ENCODE data around the gene CALCA.
A peak's percentile ranks its signal among the peaks of the same experiment; 100 is the strongest.

The CALCA gene

GRCh38 chr11:14973621-14974514, 1.7 kb upstream of the CALCA start:
- Histone ChIP-seq H3K27me3 (ENCODE audit: insufficient read depth, low read length) (peaks cover 98% of the 10 kb centered on the region), H3K4me3 (ENCODE audit: low read length) (peak overlapping the region; percentile 65), H3K27ac (ENCODE audit: low read length) (no peak overlapping the region), H3K4me1 (ENCODE audit: insufficient read depth, low read length) (peaks cover 8% of the 10 kb centered on the region), H3K9ac (ENCODE audit: low read depth, low read length) (no peak overlapping the region), H3K9me3 (ENCODE audit: insufficient read depth, low read depth, low read length) (no peaks in the 10 kb centered on the region; the same call in 1 of the 2 replicates), H3K36me3 (ENCODE audit: insufficient read depth, low read depth, low read length) (no peaks in the 10 kb centered on the region)

GRCh38 chr11:14972581-14973495, 687 bp upstream of the CALCA start:
- no peaks in the 10 kb centered on the region; the same call in 1 of the 2 replicates for H3K9me3 ChIP-seq (ENCODE audit: insufficient read depth, low read depth, low read length)
- no peak overlapping the region for H3K9ac ChIP-seq (ENCODE audit: low read depth, low read length)
- H3K4me3 ChIP-seq (ENCODE audit: low read length), result peak overlapping the region; percentile 71; the same call in 1 of the 2 replicates
- no peaks in the 10 kb centered on the region for H3K36me3 ChIP-seq (ENCODE audit: insufficient read depth, low read depth, low read length)
- peaks cover 6% of the 10 kb centered on the region for H3K4me1 ChIP-seq (ENCODE audit: insufficient read depth, low read length)
- H3K27me3 ChIP-seq (ENCODE audit: insufficient read depth, low read length), result peaks cover 99% of the 10 kb centered on the region
- no peak overlapping the region for H3K27ac ChIP-seq (ENCODE audit: low read length)

- Histone ChIP-seq H3K9me3 (ENCODE audit: insufficient read depth, low read depth, low read length) (no peaks in the 10 kb centered on the region; the same call in 1 of the 2 replicates), H3K27ac (ENCODE audit: low read length) (no peak overlapping the region), H3K27me3 (ENCODE audit: insufficient read depth, low read length) (peaks cover 79% of the 10 kb centered on the region), H3K4me1 (ENCODE audit: insufficient read depth, low read length) (peaks cover 6% of the 10 kb centered on the region), H3K36me3 (ENCODE audit: insufficient read depth, low read depth, low read length) (no peaks in the 10 kb centered on the region), H3K4me3 (ENCODE audit: low read length) (no peak overlapping the region), H3K9ac (ENCODE audit: low read depth, low read length) (no peak overlapping the region)
These were observed 2.2 kb downstream of the CALCA start for GRCh38 chr11:14969901-14970323.

- no peaks in the 10 kb centered on the region; the same call in 1 of the 2 replicates for H3K9me3 ChIP-seq (ENCODE audit: insufficient read depth, low read depth, low read length)
- H3K4me3 ChIP-seq (ENCODE audit: low read length), result no peak overlapping the region
- no peak overlapping the region for H3K27ac ChIP-seq (ENCODE audit: low read length)
- H3K4me1 ChIP-seq (ENCODE audit: insufficient read depth, low read length), result no peaks in the 10 kb centered on the region
- peaks cover 57% of the 10 kb centered on the region for H3K27me3 ChIP-seq (ENCODE audit: insufficient read depth, low read length)
- no peaks in the 10 kb centered on the region for H3K36me3 ChIP-seq (ENCODE audit: insufficient read depth, low read depth, low read length)
- H3K9ac ChIP-seq (ENCODE audit: low read depth, low read length), result no peak overlapping the region
These were observed 4.4 kb downstream of the CALCA start for GRCh38 chr11:14967581-14968243.

- no peak overlapping the region for H3K27ac ChIP-seq (ENCODE audit: low read length)
- H3K27me3 ChIP-seq (ENCODE audit: insufficient read depth, low read length), result no peaks in the 10 kb centered on the region; the same call in 1 of the 2 replicates
- H3K36me3 ChIP-seq (ENCODE audit: insufficient read depth, low read depth, low read length), result no peaks in the 10 kb centered on the region
- no peak overlapping the region for H3K4me3 ChIP-seq (ENCODE audit: low read length)
- H3K4me1 ChIP-seq (ENCODE audit: insufficient read depth, low read length), result no peaks in the 10 kb centered on the region
- no peaks in the 10 kb centered on the region for H3K9me3 ChIP-seq (ENCODE audit: insufficient read depth, low read depth, low read length)
- H3K9ac ChIP-seq (ENCODE audit: low read depth, low read length), result no peak overlapping the region
These were observed 16.0 kb downstream of the CALCA start for GRCh38 chr11:14956111-14956510.

- no peaks in the 10 kb centered on the region for H3K4me1 ChIP-seq (ENCODE audit: insufficient read depth, low read length)
- H3K27me3 ChIP-seq (ENCODE audit: insufficient read depth, low read length), result no peaks in the 10 kb centered on the region; the same call in 1 of the 2 replicates
- no peak overlapping the region for H3K9ac ChIP-seq (ENCODE audit: low read depth, low read length)
- no peaks in the 10 kb centered on the region for H3K36me3 ChIP-seq (ENCODE audit: insufficient read depth, low read depth, low read length)
- no peaks in the 10 kb centered on the region for H3K9me3 ChIP-seq (ENCODE audit: insufficient read depth, low read depth, low read length)
- H3K27ac ChIP-seq (ENCODE audit: low read length), result no peak overlapping the region
- H3K4me3 ChIP-seq (ENCODE audit: low read length), result no peak overlapping the region
These were observed 17.6 kb downstream of the CALCA start for GRCh38 chr11:14954581-14954980.

- Histone ChIP-seq H3K9ac (ENCODE audit: low read depth, low read length) (no peak overlapping the region), H3K36me3 (ENCODE audit: insufficient read depth, low read depth, low read length) (no peaks in the 10 kb centered on the region), H3K4me3 (ENCODE audit: low read length) (no peak overlapping the region), H3K27me3 (ENCODE audit: insufficient read depth, low read length) (no peaks in the 10 kb centered on the region; the same call in 1 of the 2 replicates), H3K27ac (ENCODE audit: low read length) (no peak overlapping the region), H3K9me3 (ENCODE audit: insufficient read depth, low read depth, low read length) (no peaks in the 10 kb centered on the region), H3K4me1 (ENCODE audit: insufficient read depth, low read length) (no peaks in the 10 kb centered on the region)
These were observed 18.2 kb downstream of the CALCA start for GRCh38 chr11:14953904-14954303.

- no peaks in the 10 kb centered on the region for H3K27me3 ChIP-seq (ENCODE audit: insufficient read depth, low read length)
- no peak overlapping the region for H3K4me3 ChIP-seq (ENCODE audit: low read length)
- H3K9ac ChIP-seq (ENCODE audit: low read depth, low read length), result no peak overlapping the region
- H3K27ac ChIP-seq (ENCODE audit: low read length), result no peak overlapping the region
- no peaks in the 10 kb centered on the region for H3K36me3 ChIP-seq (ENCODE audit: insufficient read depth, low read depth, low read length)
- H3K4me1 ChIP-seq (ENCODE audit: insufficient read depth, low read length), result no peaks in the 10 kb centered on the region
- no peaks in the 10 kb centered on the region for H3K9me3 ChIP-seq (ENCODE audit: insufficient read depth, low read depth, low read length)
These were observed 22.6 kb downstream of the CALCA start for GRCh38 chr11:14949437-14950147.

- H3K36me3 ChIP-seq (ENCODE audit: insufficient read depth, low read depth, low read length), result no peaks in the 10 kb centered on the region
- H3K27me3 ChIP-seq (ENCODE audit: insufficient read depth, low read length), result no peaks in the 10 kb centered on the region
- no peak overlapping the region for H3K4me3 ChIP-seq (ENCODE audit: low read length)
- no peaks in the 10 kb centered on the region for H3K4me1 ChIP-seq (ENCODE audit: insufficient read depth, low read length)
- H3K9ac ChIP-seq (ENCODE audit: low read depth, low read length), result no peak overlapping the region
- H3K27ac ChIP-seq (ENCODE audit: low read length), result no peak overlapping the region
- H3K9me3 ChIP-seq (ENCODE audit: insufficient read depth, low read depth, low read length), result peaks cover 13% of the 10 kb centered on the region
These were observed 29.4 kb downstream of the CALCA start for GRCh38 chr11:14942745-14943144.

- H3K9ac ChIP-seq (ENCODE audit: low read depth, low read length), result no peak overlapping the region
- peaks cover 20% of the 10 kb centered on the region for H3K9me3 ChIP-seq (ENCODE audit: insufficient read depth, low read depth, low read length)
- no peak overlapping the region for H3K4me3 ChIP-seq (ENCODE audit: low read length)
- no peaks in the 10 kb centered on the region for H3K36me3 ChIP-seq (ENCODE audit: insufficient read depth, low read depth, low read length)
- H3K4me1 ChIP-seq (ENCODE audit: insufficient read depth, low read length), result no peaks in the 10 kb centered on the region
- no peak overlapping the region for H3K27ac ChIP-seq (ENCODE audit: low read length)
- no peaks in the 10 kb centered on the region for H3K27me3 ChIP-seq (ENCODE audit: insufficient read depth, low read length)
These were observed 33.2 kb downstream of the CALCA start for GRCh38 chr11:14938936-14939335.

All from iPS-20b (cell line).